ENCODE measurements around the gene DNAJC2.

GRCh38 chr7:103307503-103308231 lies 36.9 kb downstream of the DNAJC2 start:
- no peak for TF ChIP-seq CTCF (IDR thresholded peaks at IDR 0.05)
- TF ChIP-seq POLR2A (IDR thresholded peaks at IDR 0.05): no peak
